HG02571 (cell line): ENCODE results near the gene LEFTY1.
"Not testable (repeated sequence)": the region's sequence is repeated elsewhere in the genome, so short reads cannot be mapped to it uniquely, and the experiment has no call there.

ENCODE experiments used
- ATAC-seq: cut with Tn5 transposase; IDR thresholded peaks from one replicate; pipeline ENCODE4 v1.9.1; 2021; ENCODE audit warnings: mild to moderate bottlenecking, moderate library complexity; ENCODE audit not compliant: unreplicated experiment

LEFTY1 gene

DNA sequence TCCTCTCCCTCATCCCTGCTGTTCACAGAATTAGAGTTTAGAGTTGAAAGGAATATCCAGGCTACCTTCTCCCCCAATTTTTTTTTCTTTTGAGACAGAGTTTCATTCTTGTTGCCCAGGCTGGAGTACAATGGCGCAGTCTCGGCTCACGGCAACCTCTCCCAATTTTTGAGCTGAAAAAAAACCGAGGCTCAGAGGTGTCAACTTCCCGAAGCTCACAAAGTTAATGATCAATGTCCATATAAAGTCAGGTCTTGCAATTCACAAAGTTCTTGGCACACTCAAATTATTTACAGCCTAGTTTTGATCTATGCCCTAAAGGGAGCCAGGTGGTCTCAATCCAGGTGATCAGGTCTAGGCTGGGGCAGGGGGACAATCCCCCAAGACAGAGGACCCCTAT, 797 bp upstream of the LEFTY1 start:
- ATAC-seq = no peak

DNA sequence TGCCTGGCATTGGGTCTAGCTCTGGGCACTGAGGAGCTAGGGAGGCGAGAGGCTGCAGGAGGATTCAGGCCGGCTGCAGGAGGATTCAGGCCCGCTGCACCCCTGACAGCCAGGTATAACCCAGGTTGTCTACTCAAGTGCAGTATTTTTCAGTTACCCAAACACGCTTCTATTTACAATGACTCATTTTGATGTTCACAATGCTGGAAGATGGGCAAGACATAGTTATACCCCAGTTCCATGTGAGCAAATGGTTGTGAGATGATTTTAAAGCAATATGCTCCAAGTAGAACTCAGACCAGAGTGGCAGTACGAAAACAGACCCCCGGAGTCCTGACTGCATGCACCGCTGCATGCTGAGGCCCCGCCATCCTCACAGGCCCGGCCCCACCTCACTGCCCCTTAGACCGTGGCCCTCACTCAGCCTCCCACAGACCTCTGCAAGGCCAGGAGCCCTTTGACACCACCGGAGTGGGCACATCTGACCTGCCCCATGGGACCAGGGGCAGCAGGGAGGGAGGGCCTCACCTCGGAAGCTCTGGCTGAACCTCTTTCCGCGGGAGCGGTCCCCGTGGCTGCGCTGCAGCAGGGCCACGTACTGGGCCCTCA, 553 bp downstream of the LEFTY1 start:
- no peak for ATAC-seq

DNA sequence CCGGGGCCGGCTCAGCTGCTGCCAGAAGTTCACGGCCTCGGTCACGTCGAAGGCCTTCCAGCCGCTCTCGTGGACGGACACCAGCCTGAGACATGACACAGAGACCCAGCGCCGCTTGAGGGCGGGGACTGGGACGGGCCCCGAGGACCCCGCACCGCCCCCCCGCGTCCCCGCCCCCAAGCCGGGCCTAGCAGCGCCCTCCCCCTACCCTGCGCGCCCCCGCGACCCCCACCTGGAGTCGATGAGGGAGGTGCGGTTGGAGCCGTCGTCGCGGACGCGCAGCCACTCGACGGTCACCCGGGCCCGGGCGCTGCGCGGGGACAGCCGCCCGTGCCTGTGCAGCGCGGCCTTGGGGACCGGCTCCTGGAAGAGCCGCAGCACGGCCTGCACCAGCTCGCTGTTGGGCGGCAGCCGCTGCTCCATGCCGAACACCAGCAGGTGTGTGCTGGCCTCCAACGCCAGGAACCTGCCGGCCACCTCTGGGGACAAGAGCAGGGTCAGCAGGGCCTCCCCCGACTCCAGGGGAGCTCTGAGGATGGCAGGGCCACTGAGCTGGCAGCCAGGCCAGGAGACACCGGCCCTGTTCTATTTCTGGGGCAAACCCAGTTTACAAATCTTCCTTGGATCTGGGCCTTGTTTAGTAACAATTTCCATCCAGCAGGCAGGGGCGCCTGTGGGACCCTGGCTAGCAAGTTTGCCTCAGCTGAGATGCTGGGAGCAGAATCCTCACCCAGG, 1.2 kb downstream of the LEFTY1 start:
- ATAC-seq = not testable (repeated sequence)

DNA sequence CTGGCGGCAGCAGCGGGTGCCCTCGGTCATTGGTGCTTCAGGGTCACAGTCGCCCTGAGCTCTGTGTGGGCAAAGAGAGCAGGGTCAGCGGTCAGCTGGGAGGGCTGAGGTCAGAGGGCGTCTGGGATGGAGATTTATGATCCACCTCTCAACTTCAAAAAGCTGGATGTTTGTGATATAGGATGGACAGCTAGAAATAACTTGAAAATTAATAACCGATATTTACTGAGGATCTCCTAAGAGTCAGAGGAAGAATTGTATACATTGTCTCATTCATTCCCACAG, 2.0 kb downstream of the LEFTY1 start:
- ATAC-seq = no peak

DNA sequence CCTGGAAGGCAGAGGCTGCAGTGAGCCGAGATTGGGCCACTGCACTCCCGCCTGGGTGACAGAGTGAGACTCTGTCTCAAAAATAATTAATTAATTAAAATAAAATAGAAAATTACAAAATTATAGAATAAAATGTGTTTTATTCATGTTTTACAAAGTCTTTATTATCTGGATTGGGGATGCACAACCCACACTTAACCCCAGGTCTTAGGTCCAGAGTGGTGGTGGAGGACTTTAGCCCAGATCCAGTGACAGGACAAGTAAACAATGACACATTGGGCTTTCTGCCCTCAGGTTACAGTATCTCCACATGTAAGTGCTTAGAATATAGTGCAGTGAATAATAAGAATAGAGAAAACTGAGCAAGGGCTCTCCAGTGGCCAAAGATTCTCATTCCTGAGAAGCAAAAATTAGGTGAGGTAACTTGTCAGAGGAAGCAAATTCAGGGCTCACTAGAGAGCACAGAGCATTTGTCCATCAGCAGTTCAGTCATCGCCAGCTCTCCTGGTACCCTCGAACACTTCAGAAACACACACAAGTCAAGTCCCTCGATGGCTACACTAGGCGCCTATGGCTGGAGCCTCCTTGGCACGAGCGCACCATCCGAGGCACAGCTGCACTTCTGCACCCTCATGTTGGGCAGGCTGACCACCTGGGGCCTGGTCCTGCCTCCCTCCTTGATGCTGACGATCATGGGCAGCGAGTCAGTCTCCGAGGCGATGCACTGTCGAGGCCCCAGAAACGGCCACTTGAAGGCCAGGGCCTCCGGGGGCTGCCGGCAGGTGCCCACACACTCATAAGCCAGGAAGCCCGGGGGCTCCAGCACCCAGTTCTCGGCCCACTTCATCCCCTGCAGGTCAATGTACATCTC, 2.6 kb downstream of the LEFTY1 start:
- ATAC-seq = no peak

DNA sequence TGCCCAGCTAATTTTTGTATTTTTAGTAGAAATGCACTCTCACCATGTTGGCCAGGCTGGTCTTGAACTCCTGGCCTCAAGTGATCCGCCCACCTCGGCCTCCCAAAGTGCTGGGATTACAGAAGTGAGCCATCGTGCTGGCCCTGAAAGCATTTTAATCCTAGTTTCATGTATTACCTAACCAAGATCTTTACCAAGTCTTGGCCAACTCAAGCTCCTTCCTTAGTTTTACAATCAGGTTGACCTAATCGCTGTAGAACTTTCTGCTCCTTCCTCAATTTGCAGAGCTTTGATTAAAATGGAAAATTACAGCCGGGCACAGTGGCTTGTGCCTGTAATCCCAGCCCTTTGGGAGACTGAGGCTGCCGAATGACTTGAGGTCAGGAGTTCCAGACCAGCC, 3.6 kb downstream of the LEFTY1 start:
- no peak for ATAC-seq

DNA sequence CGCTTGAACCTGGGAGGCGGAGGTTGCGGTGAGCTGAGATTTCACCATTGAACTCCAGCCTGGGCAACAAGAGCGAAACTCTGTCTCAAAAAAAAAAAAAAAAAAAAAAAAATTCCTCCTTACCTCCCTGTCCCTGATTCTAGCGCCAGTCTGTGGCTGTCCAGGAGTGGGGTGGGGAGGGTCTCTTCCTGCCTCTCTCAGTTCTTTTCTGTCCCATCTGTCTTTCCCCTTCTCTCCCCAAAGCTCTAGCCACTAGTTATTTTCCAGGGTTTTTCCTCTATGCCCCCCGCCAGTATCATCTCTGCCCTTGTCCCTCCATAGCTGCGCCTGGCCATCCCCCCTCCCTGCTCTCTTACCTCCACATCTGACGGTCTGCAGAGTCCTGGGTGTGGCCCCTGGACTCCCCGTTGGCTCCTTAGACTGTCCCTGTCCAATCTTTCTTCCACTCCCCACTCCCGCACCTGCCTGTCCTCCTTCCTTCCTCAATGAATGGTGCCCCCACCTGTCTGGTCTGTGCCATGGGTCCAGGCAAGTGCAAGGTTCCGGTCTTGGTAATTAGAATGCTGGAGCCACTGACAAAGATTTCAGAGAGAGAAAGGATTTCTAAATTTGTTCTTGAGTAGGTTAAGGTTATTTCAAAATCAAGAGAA, 5.2 kb downstream of the LEFTY1 start:
- ATAC-seq = no peak

DNA sequence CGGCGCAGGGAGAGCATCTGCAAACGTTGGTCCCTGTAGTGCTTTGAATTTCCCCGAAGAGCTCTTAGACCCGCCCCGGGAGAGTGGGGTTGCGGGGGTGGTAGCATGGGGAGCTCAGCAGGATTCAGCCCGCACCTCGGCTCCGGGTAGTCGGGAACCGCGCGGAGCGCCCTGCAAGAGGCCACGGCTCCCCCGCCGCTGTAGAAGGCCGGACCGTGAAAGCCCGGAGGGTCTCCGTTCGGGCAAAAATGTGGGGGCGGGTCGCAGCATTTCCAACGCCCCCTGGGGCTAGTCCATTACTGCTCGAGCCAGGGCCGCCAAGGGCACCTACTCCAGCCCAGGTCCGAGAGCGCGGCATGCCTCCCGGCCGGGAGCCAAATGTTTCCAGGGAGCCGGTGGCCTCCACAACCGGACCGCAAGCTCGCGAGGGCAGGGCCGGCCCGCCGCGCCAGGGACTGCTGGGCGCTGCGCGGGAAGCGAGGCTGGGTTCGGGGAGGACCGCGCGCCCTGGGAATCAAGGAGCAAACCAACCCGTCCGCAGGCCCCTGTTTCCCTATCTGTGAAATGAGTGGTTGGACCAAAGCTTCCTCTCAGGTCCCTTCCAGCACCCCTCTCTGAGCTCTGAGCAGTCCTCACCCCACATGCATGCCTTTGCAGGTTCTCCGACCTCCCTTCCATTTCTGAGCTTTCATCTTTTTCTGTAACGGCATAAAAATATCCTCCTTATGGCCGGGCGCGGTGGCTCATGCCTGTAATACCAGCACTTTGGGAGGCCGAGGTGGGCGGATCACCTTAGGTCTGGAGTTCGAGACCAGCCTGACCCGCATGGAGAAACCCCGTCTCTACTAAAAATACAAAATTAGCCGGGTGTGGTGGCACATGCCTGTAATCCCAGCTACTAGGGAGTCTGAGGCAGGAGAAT, 6.0 kb downstream of the LEFTY1 start:
- peak; percentile 25 for ATAC-seq

DNA sequence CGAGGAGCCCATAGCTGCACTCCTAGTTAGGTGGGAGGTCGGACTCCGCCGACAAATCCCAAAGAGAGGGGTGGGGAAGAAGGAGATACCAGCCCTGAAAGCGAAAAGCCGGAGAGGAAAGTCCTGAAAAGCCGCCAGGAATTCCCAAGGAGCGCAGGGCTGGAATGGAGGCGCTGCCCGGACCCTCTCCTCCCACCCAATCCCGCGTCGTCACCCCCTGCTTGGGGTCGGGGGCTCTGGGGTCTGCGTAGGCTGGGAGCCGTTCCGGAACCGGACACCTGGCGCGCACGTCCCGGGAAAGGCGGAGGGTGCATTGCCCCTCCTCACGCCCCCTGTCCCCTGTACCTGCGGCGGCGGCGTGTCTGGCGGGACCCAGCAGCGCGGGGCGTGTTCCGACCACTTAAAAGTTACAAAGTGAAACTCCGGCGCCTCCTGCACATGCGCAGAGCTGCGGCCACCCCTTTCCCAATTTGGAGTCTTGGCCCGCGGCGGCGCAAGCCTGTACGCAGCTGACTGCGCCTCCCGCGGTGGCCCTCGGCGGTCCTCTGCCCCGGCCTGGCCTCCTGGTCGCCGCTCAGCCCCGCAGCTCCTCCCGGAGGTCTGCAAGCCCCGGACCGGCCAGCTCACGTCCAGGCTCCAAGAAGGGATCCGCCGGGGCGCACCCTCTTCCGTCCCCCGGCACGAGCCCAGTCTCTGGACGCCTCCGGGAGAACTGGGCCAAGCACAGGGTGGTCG, 6.8 kb downstream of the LEFTY1 start, which contains the start of gene TMEM63A:
Gene TMEM63A, minus strand, starts transcription at position 422 of the 735 bp plus-strand sequence. CDS start 4,800 bp downstream, outside the sequence.
- peak; percentile 75 for ATAC-seq

DNA sequence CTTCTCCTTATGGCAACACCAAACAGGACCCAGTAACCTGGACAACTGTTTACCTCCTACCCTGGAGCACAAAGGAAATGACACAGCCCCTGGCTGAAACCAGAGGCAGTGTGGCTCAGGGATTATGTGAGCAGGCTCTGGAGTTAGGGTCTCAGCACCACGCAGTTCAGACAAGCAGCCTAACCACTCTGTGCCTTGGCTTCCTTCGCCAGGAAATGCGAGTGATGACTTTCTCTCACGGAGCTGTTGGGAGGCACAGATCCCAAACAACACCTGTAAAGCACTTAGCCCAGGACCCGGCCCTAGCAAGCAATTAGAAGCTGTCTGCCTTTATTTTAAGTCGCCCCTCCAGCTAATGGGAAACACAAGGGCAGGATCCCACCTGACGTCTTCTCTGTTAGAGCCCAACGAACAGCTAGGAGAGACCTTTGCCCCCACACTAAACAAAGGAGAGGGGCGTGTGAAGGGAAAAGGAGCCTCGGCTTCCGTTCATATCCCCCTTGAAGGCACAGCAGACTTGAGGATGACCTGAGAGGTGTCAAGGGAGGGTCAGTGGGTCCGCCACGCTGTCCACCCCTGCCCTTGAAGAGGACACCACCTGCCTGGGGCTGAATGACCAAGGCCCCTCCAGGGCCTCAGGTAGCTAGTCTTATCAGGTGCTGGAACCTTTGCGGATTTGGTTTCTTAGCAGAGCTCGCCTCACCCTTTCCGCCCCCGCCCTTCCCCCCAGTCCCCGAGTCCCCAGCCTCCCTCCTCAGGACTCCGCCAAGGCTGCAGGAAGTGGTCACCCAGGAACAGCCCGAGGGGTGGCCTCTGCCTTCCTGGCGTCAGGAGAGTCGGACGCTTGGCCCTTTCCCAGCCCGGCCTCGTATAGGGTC, 7.6 kb downstream of the LEFTY1 start:
- no peak for ATAC-seq

DNA sequence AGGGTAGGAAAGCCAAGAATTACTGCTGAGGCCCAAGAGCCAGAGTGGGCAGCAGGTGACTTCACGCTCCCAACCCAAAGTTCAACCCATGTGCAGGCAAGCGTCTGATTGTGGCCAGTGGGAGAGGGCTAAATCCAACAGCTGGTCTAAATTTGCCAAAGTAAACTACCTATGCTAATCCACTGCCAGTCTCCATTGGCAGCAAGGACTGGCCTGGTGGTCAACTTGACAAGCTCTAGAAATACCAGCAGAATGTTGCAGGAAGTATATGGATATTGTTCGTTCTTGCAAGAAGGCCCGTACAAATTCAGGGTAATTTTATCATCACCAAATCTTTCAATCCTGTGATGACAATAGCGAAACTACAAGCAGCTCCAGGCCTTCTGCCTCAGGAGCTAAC, 8.3 kb downstream of the LEFTY1 start:
- no peak for ATAC-seq

DNA sequence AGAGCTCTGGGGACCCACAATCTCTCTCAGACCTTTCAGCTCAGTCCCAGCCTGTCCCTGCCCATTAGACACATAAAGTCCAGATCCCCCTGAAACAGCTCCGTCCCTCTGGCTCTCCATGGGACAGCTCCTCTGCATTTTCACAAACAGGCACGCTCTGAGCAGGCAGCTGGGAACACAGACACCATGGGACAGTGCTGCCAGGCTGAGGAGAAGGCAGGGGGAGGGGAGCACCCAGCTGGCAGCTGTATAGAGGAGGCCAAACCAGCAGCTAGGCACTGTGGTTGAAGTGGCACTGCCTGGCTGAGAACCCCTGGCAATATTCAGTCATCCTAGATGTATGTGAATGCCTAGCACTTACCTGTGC, 8.7 kb downstream of the LEFTY1 start:
- no peak for ATAC-seq

DNA sequence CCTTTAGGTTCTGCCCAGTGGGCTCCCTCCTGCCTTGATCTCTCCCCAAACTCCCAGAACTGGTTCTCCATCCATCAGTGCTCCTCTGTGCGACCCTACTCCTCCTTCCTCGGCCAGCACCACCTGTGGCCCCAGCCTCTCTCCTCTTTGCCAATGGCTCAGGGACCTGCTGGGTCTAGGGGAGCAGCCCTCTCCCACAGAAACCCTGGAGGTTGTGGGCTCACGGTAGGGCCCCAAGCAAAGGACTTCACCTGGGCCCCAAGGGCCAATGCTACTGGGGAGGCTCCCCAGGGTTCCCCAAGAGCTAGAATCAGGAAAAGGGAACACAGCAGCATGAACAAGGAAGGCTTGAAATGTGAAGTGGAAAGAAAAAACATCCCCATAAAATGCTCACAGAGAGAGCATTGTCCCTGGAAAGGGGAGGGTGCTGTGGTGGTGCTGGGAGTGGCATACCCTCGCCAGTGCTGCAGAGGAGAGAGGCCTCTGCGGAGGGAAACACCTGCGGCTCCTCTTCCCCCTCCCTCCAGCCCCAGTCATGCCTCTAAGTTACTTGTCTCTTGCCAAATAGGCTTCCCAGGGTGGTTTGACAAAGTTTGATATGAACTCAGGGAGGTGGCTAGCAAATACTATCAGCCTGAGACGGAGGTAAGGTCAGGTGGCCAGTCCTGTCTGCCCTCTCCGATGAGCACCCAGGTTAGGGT, 9.3 kb downstream of the LEFTY1 start:
- no peak for ATAC-seq

DNA sequence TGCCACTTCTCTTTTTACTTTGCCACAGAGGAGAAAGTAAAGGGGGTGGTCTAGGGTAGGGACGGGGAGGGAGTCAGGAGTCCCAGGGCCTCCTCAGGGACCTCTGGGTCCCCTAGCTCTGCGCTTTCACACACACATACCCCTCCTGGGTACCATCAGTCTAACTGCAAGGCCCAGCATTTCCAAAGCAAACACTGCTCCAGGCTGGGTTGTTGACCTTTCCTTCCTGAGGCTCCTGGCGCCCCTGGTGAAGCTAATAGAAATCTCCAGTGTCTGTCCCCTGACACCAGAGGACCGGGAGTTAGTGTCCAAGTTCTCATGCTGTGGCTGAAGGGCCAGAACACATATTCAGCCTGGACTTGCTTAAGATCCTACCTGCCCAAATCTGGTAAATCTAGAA, 10.7 kb downstream of the LEFTY1 start:
- no peak for ATAC-seq

DNA sequence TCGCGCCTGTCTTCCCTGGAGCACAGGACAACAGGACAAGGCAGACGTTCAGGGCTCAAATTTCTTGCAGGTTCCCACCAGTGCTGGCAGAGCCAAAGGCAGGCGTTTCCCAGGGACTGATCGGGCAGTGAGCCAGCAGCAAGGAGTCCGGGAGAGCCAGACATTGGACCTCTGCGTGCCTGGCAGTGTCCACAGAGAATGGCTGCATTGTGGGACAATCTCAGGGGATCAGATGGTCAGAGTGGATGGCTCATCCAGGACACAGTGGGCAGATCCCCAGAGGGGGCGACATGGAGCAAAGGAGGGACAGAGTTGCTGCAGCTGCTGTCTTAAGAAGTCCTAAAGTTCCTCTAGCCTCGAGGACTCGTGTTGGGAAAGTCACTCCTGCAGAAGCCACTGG, 11.4 kb downstream of the LEFTY1 start:
- no peak for ATAC-seq

DNA sequence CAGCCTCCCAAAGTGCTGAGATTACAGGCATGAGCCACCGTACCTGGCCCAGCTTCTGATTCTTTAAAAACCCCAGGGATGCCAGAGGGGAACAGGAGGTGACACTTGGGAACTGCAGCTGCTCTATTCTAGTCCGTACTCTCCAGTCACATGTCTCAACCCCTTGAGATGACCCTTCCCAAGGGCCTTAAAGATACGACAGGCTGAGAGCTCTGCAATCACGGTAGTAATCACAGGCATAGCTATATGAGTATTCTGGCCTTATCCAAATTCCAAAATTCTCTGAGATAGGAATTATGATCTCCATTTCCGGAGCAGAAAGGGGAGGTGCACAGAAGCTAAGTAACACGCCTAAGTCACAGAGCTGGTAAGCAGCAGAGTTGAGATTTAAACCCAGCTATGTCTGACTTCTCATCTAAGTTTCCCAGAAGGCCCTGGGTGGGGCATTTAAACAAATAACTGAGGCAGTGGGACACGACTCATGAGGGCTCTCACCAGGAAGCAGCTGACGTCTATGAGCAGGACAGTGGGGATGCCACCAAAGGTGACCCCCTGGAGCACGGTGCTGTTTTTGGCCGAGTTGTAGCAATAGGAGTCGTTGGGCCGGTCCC, 11.9 kb downstream of the LEFTY1 start:
- no peak for ATAC-seq

DNA sequence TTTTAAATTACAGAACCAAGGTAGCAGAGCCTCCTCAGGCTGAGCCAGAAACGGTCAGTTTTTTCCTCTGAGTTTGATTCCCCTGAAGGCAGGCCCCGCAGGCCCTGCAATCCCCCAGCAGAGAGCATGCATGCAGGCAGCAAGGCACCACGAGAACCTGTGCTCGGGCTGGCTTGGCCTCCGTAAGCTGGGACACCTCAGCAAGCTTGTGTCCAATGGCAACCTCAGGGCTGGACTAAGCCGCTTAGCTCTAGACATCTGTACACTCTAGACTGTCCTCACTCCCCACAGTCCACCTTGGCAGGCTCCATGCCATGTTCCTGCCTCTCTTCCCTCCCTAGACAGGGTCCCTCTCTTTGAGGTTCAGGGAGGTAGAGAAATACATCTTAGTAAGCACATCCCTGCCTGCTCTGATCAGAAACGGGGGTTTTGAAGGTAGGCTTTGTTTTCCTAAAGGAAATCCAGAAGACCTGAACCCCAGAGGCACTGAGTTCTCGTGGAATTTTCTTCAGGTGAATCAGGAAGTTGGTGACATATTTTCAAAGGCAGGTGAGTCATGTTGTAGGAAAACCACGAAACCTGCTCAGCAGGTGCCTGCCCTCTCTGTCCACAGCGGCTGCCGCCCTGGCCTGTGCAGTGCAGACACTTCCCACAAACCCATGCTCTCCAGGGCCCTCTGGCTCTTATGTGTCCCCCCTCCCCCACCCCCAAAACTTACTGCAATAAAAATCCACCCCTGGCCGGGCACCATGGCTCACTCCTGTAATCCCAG, 13.7 kb downstream of the LEFTY1 start:
- ATAC-seq = no peak
